ENCODE results near the gene CFAP73. TPM values are rescaled to one million over a fixed set of nuclear protein-coding genes. Genes with fewer than 3 reads are reported as not detected.

The CFAP73 gene
- total RNA-seq, 2 experiments from 2014 or later = not detected

DNA sequence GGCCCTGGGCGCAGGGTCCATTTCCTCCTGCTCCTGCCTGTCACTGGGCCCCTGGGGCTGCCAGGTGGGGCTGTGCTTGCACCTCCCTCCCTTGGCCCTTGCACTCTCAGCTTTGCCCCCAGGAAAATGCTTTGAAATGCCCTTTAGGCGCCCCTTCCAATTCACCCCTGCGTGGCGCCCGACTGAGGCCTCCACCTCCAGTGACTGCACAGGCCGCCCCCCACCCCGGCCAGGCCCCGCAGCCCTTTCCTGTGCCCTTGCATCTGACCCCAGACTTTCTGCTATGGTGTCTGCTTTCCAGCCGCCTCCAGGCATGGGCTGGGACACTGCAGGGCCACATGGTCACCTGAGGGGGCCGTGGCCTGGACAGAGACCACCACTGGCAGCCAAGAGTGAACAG is 18.3 kb downstream of the CFAP73 start:
- CTCF ChIA-PET = no interaction called here
- Mint-ChIP-seq H3K9me3 (ENCODE audit: low read depth) (no peaks in the 10 kb centered on the region), H3K36me3 (peaks cover 32% of the 10 kb centered on the region), H3K4me3 (no peak overlapping the region), H3K27ac (no peak overlapping the region), H3K4me1 (no peaks in the 10 kb centered on the region), H3K27me3 (no peaks in the 10 kb centered on the region)
- DNase-seq = no peak
- no peak for ATAC-seq

DNA sequence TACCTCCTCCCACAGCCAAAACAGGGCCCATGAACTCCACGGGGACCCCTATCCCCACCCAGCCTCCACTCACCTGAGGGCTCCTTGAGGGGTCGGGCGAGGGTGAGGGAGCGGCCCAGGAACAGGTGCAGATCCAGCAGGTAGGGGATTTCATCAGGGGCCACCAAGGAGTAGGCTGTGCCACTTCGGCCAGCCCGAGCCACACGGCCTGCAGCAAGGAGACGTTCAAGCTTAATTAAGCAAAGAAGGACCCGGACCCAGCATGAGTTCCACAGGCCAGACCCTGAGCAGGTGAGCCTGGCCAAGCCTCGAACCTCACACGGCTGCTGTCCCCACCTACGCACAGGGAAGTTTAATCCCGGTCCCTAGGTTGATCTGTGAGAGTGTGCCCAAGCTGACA is 20.2 kb downstream of the CFAP73 start:
- ATAC-seq = no peak
- H3K9me3 Mint-ChIP-seq (ENCODE audit: low read depth) = no peaks in the 10 kb centered on the region
- H3K27ac Mint-ChIP-seq = no peak overlapping the region
- H3K36me3 Mint-ChIP-seq = peaks cover 33% of the 10 kb centered on the region
- no peak for DNase-seq
- CTCF ChIA-PET = interaction anchor here (0.8 kb wide), 1 partner anchor 256 kb away, joined by 3 read pairs; no protein-coding TSS in a partner anchor
- H3K4me1 Mint-ChIP-seq = peaks cover 2% of the 10 kb centered on the region
- no peaks in the 10 kb centered on the region for H3K27me3 Mint-ChIP-seq
- no peak overlapping the region for H3K4me3 Mint-ChIP-seq

DNA sequence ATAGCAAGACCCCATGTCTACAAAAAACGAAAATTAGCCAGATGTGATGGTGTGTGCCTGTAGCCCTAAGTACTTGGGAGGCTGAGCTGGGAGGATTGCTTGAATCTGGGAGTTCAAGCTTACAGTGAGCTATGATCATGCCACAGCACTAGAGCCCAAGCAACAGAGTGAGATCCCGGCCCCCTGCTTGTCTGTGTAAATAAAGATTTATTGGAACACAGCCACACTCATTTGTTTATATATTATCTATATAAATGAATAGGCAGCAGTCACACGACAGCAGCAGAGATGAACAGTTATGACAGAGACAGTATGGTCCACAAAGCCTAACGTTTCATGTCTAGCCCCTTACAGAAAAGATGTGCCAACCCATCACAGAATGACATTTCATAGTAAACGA is 20.9 kb downstream of the CFAP73 start:
- no peak for ATAC-seq
- H3K36me3 Mint-ChIP-seq = peaks cover 28% of the 10 kb centered on the region
- no peak for DNase-seq
- H3K9me3 Mint-ChIP-seq (ENCODE audit: low read depth) = no peaks in the 10 kb centered on the region
- H3K27me3 Mint-ChIP-seq = no peaks in the 10 kb centered on the region
- H3K4me3 Mint-ChIP-seq = no peak overlapping the region
- CTCF ChIA-PET = interaction anchor here (0.8 to 5.3 kb wide), 3 partner anchors 16 to 255 kb away, joined by 3 to 62 read pairs (median 3); no protein-coding TSS in a partner anchor
- H3K27ac Mint-ChIP-seq = no peak overlapping the region
- peaks cover 2% of the 10 kb centered on the region for H3K4me1 Mint-ChIP-seq

DNA sequence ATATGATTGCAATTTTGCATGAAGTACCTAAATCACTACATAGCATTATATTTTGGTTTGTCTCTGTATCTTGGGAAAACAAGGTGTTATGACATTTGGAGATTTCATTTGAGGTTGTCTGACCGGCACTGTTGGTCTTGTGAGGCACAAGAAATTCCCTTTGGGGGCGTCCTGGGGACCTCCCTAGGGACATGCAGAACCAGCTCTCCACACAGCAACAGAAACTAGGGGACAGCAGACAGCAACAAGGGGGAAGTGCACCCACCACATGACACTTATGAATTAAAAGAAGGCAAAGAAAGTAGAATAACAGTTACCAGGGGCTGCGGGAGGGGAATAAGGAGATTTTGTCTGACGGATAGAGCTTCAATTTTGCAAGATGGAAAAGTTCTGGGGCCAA is 21.4 kb downstream of the CFAP73 start:
- ATAC-seq = no peak
- Mint-ChIP-seq H3K27me3 (no peaks in the 10 kb centered on the region), H3K4me1 (peaks cover 2% of the 10 kb centered on the region), H3K36me3 (peaks cover 30% of the 10 kb centered on the region), H3K4me3 (no peak overlapping the region), H3K9me3 (ENCODE audit: low read depth) (no peaks in the 10 kb centered on the region), H3K27ac (no peak overlapping the region)
- no peak for DNase-seq
- CTCF ChIA-PET = interaction anchor here (0.7 to 5.3 kb wide), 3 partner anchors 16 to 178 kb away, joined by 3 to 62 read pairs (median 3); no protein-coding TSS in a partner anchor

DNA sequence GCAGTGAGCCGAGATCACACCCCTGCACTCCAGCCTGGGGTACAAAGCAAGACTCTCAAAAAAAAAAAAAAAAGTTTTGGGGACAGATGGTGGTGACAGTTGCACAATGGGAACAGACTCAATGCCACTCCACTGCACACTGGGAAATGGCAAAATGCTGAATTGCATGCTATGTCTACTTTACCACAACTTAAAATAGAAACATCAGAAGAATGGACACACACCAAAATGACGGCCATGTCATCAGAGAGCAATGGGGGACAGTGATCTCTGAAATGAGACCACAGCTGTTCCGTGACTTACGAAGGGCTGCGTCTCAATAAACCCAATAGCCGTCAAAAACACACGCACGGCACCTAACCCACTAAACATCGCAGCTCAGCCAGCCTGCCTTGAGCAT is 22.0 kb downstream of the CFAP73 start:
- Mint-ChIP-seq H3K27ac (no peak overlapping the region), H3K4me3 (no peak overlapping the region), H3K9me3 (ENCODE audit: low read depth) (no peaks in the 10 kb centered on the region), H3K4me1 (peaks cover 2% of the 10 kb centered on the region), H3K36me3 (peaks cover 36% of the 10 kb centered on the region), H3K27me3 (no peaks in the 10 kb centered on the region)
- DNase-seq (no peak), ATAC-seq (no peak)
- CTCF ChIA-PET = interaction anchor here (0.7 to 5.3 kb wide), 6 partner anchors 17 to 179 kb away, joined by 3 to 62 read pairs (median 4); no protein-coding TSS in a partner anchor

DNA sequence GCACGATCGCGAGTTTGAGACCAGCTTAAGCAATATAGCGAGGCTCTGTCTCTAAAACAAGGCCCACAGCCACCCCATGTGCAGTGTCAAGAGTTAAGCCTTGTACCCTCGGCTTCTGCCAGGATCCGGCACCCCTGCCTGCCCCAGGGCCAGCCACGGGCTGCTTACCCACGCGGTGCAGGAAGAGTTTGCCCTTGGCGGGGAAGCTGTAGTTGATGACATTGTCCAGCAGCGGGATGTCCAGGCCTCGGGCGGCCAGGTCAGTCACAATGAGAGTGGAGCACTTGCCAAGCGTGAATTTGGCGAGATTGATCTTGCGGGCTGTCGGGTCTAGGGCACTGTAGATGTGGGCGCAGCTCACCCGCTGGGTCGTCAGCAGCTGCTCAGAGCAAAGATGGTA is 22.7 kb downstream of the CFAP73 start:
- no peak for ATAC-seq

DNA sequence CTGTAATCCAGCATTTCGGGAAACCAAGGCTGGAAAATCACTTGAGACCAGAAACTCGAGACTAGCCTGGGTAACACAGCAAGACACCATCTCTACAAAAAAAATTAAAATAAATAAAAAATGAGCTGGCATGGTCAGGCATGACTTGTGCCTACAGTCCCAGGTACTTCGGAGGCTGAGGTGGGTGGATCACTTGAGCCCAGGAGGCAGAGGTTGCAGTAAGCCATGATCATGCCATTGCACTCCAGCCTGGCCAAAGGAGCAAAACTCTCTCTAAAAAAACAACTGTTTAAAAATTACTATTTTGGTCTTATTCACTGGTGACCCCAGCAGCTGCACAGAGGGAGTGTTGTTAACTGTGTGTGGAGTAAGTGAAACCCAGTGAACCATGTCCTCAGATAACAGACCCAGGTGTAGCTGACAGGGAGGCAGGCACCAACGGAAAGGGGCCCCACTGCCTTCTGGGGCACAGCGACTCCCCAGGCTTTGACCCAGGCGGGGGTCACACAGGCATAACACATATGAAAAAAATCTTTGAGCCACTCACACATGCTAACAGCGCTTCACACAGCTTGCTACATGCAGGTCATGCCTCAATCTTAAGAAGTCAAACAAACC is 23.7 kb downstream of the CFAP73 start:
- H3K9me3 Mint-ChIP-seq (ENCODE audit: low read depth) = no peaks in the 10 kb centered on the region
- H3K27ac Mint-ChIP-seq = no peak overlapping the region
- CTCF ChIA-PET = interaction anchor here (1.1 to 5.3 kb wide), 12 partner anchors 10 to 180 kb away, joined by 3 to 62 read pairs (median 8); partner anchors contain the start of gene DDX54
- no peaks in the 10 kb centered on the region for H3K27me3 Mint-ChIP-seq
- H3K36me3 Mint-ChIP-seq = peaks cover 52% of the 10 kb centered on the region
- ATAC-seq (no peak), DNase-seq (no peak)
- H3K4me1 Mint-ChIP-seq = peaks cover 2% of the 10 kb centered on the region
- H3K4me3 Mint-ChIP-seq = no peak overlapping the region

More for the DNA sequence above, 22.7 kb downstream of the CFAP73 start:
- Mint-ChIP-seq H3K27me3 (no peaks in the 10 kb centered on the region), H3K4me3 (no peak overlapping the region), H3K36me3 (peaks cover 42% of the 10 kb centered on the region), H3K27ac (no peak overlapping the region), H3K4me1 (peaks cover 2% of the 10 kb centered on the region), H3K9me3 (ENCODE audit: low read depth) (no peaks in the 10 kb centered on the region)
- DNase-seq = no peak
- CTCF ChIA-PET = interaction anchor here (1.0 to 5.3 kb wide), 7 partner anchors 11 to 179 kb away, joined by 3 to 62 read pairs (median 4); partner anchors contain the start of gene DDX54

DNA sequence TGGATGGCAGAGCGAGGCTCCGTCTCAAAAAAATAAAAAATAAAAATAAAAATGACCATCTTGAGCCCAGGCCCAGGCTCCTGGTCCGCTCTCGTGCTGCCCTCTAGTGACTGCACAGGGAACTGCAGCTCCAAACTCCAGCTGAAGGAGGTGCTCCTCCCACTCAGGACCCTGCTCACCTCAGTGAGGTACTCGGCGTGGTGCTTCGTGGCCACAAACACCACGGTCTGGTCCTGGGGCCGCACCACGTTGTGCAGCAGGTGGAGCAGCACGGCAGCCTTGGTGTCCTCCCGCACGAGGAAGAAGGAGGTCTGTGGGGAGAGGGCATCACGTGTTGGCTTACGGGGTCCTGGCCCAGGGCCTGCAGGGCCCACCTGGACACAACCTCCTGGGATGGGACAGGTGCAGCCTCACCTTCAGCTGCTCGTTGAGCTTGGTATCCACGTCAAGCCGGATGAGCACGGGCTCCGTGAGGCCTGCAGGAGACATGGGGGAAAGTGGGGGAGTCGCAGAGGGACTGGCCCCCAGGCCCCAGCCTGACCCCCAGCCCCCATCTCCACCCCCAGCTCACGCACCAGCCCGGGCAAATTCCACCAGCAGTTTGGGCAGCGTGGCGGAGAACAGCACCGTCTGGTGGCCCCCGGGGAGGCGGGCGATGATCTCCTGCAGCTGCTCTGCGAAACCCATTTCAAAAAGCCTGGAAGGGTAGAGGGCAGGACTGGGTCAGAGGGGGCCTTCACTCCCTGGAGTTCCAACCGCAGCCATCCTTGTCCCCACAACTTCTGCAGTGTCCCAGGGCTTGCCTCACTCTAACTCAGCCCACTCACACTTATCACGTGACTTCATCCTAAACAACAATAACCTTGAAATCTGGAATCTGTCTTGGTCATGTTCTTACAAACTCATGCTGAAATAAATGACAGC is 25.2 kb downstream of the CFAP73 start:
- H3K27me3 Mint-ChIP-seq = no peaks in the 10 kb centered on the region
- peak; percentile 84 for ATAC-seq
- CTCF ChIA-PET = interaction anchor here (0.6 to 5.3 kb wide), 31 partner anchors 9 to 727 kb away, joined by 3 to 62 read pairs (median 4); partner anchors contain the start of gene DDX54
- no peaks in the 10 kb centered on the region for H3K9me3 Mint-ChIP-seq (ENCODE audit: low read depth)
- H3K4me3 Mint-ChIP-seq = no peak overlapping the region
- peak; percentile 82 for DNase-seq
- no peak overlapping the region for H3K27ac Mint-ChIP-seq
- peaks cover 61% of the 10 kb centered on the region for H3K36me3 Mint-ChIP-seq
- H3K4me1 Mint-ChIP-seq = peaks cover 2% of the 10 kb centered on the region

DNA sequence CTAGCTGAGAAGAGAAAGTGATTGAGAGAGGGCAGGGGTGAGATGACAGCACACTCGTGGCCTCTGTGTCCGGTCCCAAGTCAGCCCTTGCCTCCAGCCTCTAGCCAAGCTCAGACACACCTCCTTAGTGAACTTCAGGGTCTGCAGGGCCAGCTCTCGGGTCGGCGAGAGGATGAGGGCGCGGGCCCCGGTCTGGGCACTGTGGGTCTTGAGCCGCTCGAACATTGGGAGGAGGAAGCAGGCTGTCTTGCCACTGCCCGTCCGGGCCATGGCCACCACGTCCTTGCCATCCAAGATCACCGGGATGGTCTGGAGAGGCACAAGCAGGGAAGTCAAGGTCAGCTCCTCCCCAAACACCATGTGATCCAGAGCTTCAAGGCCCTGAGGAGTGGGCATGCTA is 29.5 kb downstream of the CFAP73 start:
- Mint-ChIP-seq H3K4me3 (no peak overlapping the region), H3K27me3 (no peaks in the 10 kb centered on the region), H3K36me3 (peaks cover 55% of the 10 kb centered on the region), H3K4me1 (peaks cover 18% of the 10 kb centered on the region), H3K9me3 (ENCODE audit: low read depth) (no peaks in the 10 kb centered on the region), H3K27ac (no peak overlapping the region)
- no peak for ATAC-seq
- DNase-seq = no peak
- CTCF ChIA-PET = no interaction called here

DNA sequence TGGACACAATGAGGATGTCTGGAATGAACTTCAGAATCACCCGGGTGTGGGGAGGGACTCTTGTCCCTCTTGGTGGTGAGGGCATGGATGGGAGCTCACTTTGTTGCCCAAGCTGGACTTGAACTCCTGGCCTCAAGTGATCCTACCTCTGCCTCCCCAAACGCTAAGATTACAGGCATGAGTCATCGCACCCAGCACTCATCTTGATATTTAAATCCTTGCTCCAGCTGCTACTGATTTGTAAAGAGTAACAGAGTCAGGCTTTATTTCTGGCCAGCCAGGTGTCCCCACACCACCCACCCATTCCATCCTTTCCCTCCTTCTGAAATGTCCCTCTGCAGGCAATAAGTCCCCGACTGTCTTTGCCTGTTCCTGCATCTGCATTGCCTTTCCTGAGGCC is 30.8 kb downstream of the CFAP73 start:
- no peak for ATAC-seq
- Mint-ChIP-seq H3K36me3 (peaks cover 52% of the 10 kb centered on the region), H3K4me1 (peaks cover 21% of the 10 kb centered on the region), H3K4me3 (no peak overlapping the region), H3K27me3 (no peaks in the 10 kb centered on the region), H3K27ac (no peak overlapping the region), H3K9me3 (ENCODE audit: low read depth) (no peaks in the 10 kb centered on the region)
- no peak for DNase-seq
- CTCF ChIA-PET = interaction anchor here (1.0 to 1.1 kb wide), 2 partner anchors 18 to 43 kb away, joined by 3 read pairs; no protein-coding TSS in a partner anchor

DNA sequence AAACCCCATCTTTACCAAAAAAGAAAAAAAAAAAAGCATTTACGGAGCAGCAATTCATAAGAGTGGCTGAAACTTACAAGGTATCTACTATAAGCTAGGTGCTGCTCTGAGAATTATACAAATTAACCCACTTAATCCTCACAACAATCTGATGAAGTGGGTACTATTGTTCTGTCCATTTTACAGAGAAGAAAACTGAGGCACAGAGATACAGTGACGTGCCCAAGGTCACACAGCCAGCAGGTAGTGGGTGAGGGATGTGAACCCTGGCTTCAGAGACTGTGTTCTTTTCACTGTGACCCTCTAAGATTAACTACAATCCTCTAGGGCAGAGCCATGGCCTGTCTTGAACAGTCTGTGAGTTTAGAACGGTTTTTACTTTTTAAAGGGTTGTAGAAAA is 32.5 kb downstream of the CFAP73 start:
- H3K27me3 Mint-ChIP-seq = no peaks in the 10 kb centered on the region
- peaks cover 30% of the 10 kb centered on the region for H3K4me1 Mint-ChIP-seq
- CTCF ChIA-PET = interaction anchor here (3.7 kb wide), 1 partner anchor 9 kb away, joined by 24 read pairs; no protein-coding TSS in a partner anchor
- H3K27ac Mint-ChIP-seq = no peak overlapping the region
- ATAC-seq (no peak), DNase-seq (no peak)
- H3K9me3 Mint-ChIP-seq (ENCODE audit: low read depth) = no peaks in the 10 kb centered on the region
- no peak overlapping the region for H3K4me3 Mint-ChIP-seq
- H3K36me3 Mint-ChIP-seq = peaks cover 41% of the 10 kb centered on the region

DNA sequence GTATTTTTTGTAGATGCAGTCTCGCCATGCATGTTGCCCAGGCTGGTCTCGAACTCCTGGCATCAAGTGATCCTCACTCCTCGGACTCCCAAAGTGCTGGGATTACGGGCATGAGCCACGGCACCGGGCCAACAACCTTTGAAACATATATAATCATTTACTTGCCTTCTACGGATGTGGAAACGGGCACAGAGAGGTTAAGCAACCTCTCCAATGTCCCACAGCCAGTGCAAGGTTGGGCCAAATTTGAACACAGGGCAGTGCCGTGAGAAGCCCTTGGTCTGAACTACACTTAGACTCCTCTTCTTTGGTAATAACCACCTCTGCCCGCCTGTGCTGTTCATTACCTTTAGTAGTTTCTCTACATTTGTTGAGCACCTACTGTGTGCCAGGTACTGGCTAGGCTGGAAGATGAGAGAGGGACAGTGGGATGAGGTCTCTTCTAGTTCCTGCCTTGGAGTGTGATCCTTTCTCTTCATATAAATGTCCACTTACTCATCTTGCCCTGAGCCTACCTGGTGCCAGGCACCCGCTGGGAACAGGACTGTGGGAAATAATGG is 33.6 kb downstream of the CFAP73 start:
- peaks cover 37% of the 10 kb centered on the region for H3K4me1 Mint-ChIP-seq
- H3K27me3 Mint-ChIP-seq = no peaks in the 10 kb centered on the region
- no peak for ATAC-seq
- CTCF ChIA-PET = interaction anchor here (1.4 to 3.7 kb wide), 2 partner anchors 10 to 25 kb away, joined by 3 to 24 read pairs; no protein-coding TSS in a partner anchor
- H3K36me3 Mint-ChIP-seq = peaks cover 35% of the 10 kb centered on the region
- H3K9me3 Mint-ChIP-seq (ENCODE audit: low read depth) = no peaks in the 10 kb centered on the region
- DNase-seq = no peak
- peak overlapping the region; percentile 97 for H3K27ac Mint-ChIP-seq
- H3K4me3 Mint-ChIP-seq = peak overlapping the region; percentile 98
